Keratinocyte (primary cell): ENCODE results near the gene ELAVL1. TPM values are rescaled to one million over a fixed set of nuclear protein-coding genes. Genes with fewer than 3 reads are reported as not detected.

Experiments
- DNase-seq: peaks from one replicate; pipeline ENCODE4 v3.0.0-alpha.2; 2011; ENCODE audit warnings: low read depth, missing footprints, low spot score
- FAIRE-seq: peaks from 2 replicates; lab custom pipeline; 2011; peaks lifted over from hg19 to GRCh38; lab: Jason Lieb, UNC
- H2AFZ ChIP-seq: 2 replicates; pipeline ENCODE4 v1.6.0; 2012; ENCODE audit warnings: low read length, control low read depth, inconsistent platforms; ENCODE audit not compliant: control insufficient read depth
- H3K27ac ChIP-seq: 2 replicates; pipeline ENCODE4 v1.5.1; 2011; ENCODE audit warnings: low read length; ENCODE audit not compliant: control insufficient read depth, insufficient read depth
- H3K27me3 ChIP-seq: 3 replicates; pipeline ENCODE4 v1.6.0; 2011; ENCODE audit warnings: low read length; ENCODE audit not compliant: control insufficient read depth, insufficient read depth; ENCODE audit errors: extremely low read depth
- H3K36me3 ChIP-seq, 2 experiments: 2 replicates in 1 of 2; 3 replicates in 1 of 2; pipeline ENCODE4 v1.5.1; 2011; ENCODE audit warnings: low read length in 2 of 2, mild to moderate bottlenecking in 1 of 2; ENCODE audit not compliant: control insufficient read depth in 2 of 2, insufficient read depth in 2 of 2; ENCODE audit errors: extremely low read depth in 1 of 2
- H3K4me1 ChIP-seq: 3 replicates; pipeline ENCODE4 v1.5.1; 2011; ENCODE audit warnings: low read length; ENCODE audit not compliant: control insufficient read depth, insufficient read depth; ENCODE audit errors: extremely low read depth
- H3K4me2 ChIP-seq: 3 replicates; pipeline ENCODE4 v1.6.0; 2011; ENCODE audit warnings: low read depth, low read length; ENCODE audit not compliant: control insufficient read depth, insufficient read depth; ENCODE audit errors: extremely low read depth
- H3K4me3 ChIP-seq, 3 experiments: fragments of 200-600 bp in 1 of 3; sonication (generic) in 1 of 3; 2 replicates in 2 of 3; 3 replicates in 1 of 3; pipeline ENCODE4 v1.5.1; 2011 to 2016; ENCODE audit warnings: low read length in 3 of 3, mild to moderate bottlenecking in 3 of 3, control low read depth in 2 of 3, inconsistent platforms in 1 of 3, low read depth in 1 of 3, mixed read lengths in 1 of 3, mixed run types in 1 of 3, moderate library complexity in 1 of 3; ENCODE audit not compliant: control insufficient read depth in 2 of 3, insufficient read depth in 2 of 3; ENCODE audit errors: extremely low read depth in 1 of 3
- H3K79me2 ChIP-seq: 2 replicates; pipeline ENCODE4 v1.6.0; 2012; ENCODE audit warnings: low read length; ENCODE audit not compliant: control insufficient read depth, insufficient read depth
- H3K9ac ChIP-seq: 3 replicates; pipeline ENCODE4 v1.6.0; 2011; ENCODE audit warnings: low read length; ENCODE audit not compliant: control insufficient read depth, insufficient read depth; ENCODE audit errors: extremely low read depth
- H3K9me1 ChIP-seq: 3 replicates; pipeline ENCODE4 v1.6.0; 2011; ENCODE audit warnings: low read length; ENCODE audit not compliant: control insufficient read depth, insufficient read depth; ENCODE audit errors: extremely low read depth
- H3K9me3 ChIP-seq: 2 replicates; pipeline ENCODE4 v1.5.1; 2012; ENCODE audit warnings: low read depth, low read length; ENCODE audit not compliant: control insufficient read depth
- H4K20me1 ChIP-seq: 3 replicates; pipeline ENCODE4 v1.6.0; 2011; ENCODE audit warnings: low read length; ENCODE audit not compliant: control insufficient read depth, insufficient read depth; ENCODE audit errors: extremely low read depth
- CTCF ChIP-seq, 3 experiments: IDR thresholded peaks in 1 of 3; conservative IDR thresholded peaks in 1 of 3; optimal IDR thresholded peaks in 1 of 3; 2 replicates in 2 of 3; 3 replicates in 1 of 3; pipeline versions ENCODE3 to v1.5.1; 2011; ENCODE audit warnings: low read length in 3 of 3, mild to moderate bottlenecking in 3 of 3, moderate library complexity in 2 of 3, control low read depth in 1 of 3, inconsistent platforms in 1 of 3; ENCODE audit not compliant: insufficient read depth in 2 of 3; ENCODE audit errors: extremely low read depth in 1 of 3
- EZH2 ChIP-seq: IDR thresholded peaks from one replicate; pipeline ENCODE4 v1.6.1; 2012; ENCODE audit warnings: inconsistent platforms, mild to moderate bottlenecking, low read length, moderate library complexity
- dilution Hi-C: fragments of 300-500 bp; cut with MboI; formaldehyde crosslinking; loops from one replicate; pipeline ENCODE4 v1.7.0; 2020; ENCODE audit warnings: low sequenced_read_pairs; ENCODE audit not compliant: extremely low pct_ligation_motif_present
- polyA plus RNA-seq, 5 experiments: library from polyadenylated mRNA; depleted of rRNA in 3 of 5; stranded (reverse) in 3 of 5; stranded (forward) in 1 of 5; unstranded in 1 of 5; fragments of >200 nt; gene quantifications; 1 replicate in 1 of 5; 2 replicates in 3 of 5; 3 replicates in 1 of 5; pipeline versions ENCODE4 v1.2.1 to v1.2.3, GENCODE V29; 2011 to 2012; ENCODE audit warnings: missing spikeins in 2 of 5, low read depth in 1 of 5, low replicate concordance in 1 of 5

Gene ELAVL1
- polyA plus RNA-seq, 1 donor (not counting 4 experiments of a cell fraction or from before 2014, with no cell fraction given): 46.9 TPM

DNA sequence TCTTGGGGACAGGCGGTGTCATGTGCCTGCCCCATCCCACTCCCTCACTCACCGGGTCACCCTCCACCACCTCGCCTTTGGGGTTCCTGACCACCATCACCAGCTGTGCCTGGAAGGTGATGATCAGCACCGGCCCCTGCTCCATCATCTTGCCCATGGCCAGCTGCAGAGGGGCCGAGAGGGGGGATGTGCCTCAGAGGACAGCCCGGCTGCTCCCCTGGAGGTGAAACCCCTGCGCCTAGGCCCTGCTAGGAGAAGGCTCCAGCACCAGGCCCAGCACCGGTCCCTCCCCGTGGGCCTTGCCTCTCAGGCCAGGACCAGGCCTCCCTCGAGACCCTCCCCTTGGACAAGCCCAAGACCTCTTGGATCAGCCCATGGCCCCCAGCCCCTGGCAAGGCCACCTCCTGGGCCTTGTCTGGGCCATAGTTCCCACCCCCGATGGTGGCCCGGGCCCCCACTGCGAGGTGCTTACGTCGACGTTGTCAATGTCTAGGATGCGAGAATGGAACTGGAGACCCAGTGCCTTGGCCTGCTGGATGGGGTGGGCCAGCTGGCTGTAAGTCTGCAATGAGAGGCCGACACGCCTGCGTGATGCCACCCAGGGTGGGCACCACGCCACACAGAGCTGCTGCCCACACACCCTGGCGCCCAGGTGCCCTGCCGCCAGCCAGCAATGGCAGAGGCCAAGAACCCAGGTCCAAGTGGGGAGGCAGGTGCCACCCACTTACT is 77.7 kb downstream of the ELAVL1 start:
- peak overlapping the region; percentile 55 for H3K4me2 ChIP-seq

DNA sequence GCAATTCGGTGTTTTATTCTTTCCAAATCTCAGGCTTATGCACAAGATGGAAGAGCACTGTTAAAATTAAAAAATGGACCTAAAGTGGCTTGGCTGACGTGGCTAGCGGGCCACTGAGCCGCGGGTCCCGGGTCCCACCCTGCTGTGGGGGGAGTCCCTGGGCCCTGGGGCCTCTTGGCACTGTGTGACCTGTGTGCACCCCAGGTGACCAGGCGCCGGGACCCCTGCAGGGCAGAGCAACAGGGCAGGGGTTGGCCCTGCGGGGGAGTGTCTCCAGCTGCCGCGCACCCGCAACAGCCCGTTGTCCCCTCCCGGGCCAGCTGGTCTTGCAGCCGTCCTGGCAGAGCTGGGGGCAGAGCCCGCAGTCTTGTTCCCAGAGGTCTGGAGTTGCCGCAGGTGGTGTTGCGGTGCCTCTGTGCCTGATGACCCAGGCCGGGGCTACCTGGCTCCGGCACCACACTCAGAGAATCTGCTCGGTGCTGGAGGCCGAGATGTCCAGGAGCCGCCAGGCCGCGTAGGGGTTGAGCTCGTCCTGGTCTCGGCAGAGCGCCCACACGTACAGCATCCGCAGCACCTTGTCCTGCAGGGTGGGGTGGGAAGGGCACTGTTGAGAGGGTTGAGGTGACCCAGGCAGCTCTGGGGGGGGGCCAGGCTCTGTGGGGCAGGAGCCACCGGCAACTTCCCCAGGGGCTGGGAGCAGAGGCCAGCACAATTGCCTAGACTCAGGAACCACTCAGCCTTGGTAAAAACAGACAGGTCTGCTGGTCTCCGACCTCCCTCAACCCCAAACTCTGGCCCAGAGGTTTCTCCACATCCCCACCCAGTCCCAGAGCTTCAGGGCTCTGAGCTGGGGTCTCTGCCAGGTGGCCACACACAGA is 78.5 kb downstream of the ELAVL1 start:
- H3K79me2 ChIP-seq: no peaks in the 10 kb centered on the region
- H3K4me1 ChIP-seq: peaks cover 27% of the 10 kb centered on the region
- no peak overlapping the region for H3K4me3 ChIP-seq
- H3K4me2 ChIP-seq: no peak overlapping the region
- no peaks in the 10 kb centered on the region for H3K9me3 ChIP-seq
- no peaks in the 10 kb centered on the region for H3K27me3 ChIP-seq
- no peak overlapping the region for H3K27ac ChIP-seq
- peaks cover 3% of the 10 kb centered on the region for H3K9me1 ChIP-seq
- TF ChIP-seq EZH2 (no peak), CTCF (optimal IDR thresholded peaks at IDR 0.05 in 1 of 3, IDR thresholded peaks at IDR 0.05 in 1 of 3, conservative IDR thresholded peaks at IDR 0.05 in 1 of 3; ENCODE audit: extremely low read depth in 1 of 3, insufficient read depth in 2 of 3, low read length in 3 of 3) (no peak)
- H3K9ac ChIP-seq: no peak overlapping the region
- H2AFZ ChIP-seq: no peak overlapping the region
- FAIRE-seq: no peak
- no peaks in the 10 kb centered on the region for H4K20me1 ChIP-seq
- dilution Hi-C loops: no loop called here
- DNase-seq: no peak
- peaks cover 15 to 16% of the 10 kb centered on the region in 2 experiments for H3K36me3 ChIP-seq

More for the DNA sequence above, 77.7 kb downstream of the ELAVL1 start:
- peaks cover 27% of the 10 kb centered on the region for H3K4me1 ChIP-seq
- no peak for DNase-seq
- no peak overlapping the region for H2AFZ ChIP-seq
- peaks cover 3% of the 10 kb centered on the region for H3K9me1 ChIP-seq
- H3K27ac ChIP-seq: peak overlapping the region; percentile 92
- FAIRE-seq: no peak
- peak overlapping the region; percentile 79 for H3K9ac ChIP-seq
- H3K27me3 ChIP-seq: no peaks in the 10 kb centered on the region
- no peaks in the 10 kb centered on the region for H3K79me2 ChIP-seq
- H3K9me3 ChIP-seq: no peaks in the 10 kb centered on the region
- no peak for TF ChIP-seq CTCF (optimal IDR thresholded peaks at IDR 0.05 in 1 of 3, IDR thresholded peaks at IDR 0.05 in 1 of 3, conservative IDR thresholded peaks at IDR 0.05 in 1 of 3; ENCODE audit: extremely low read depth in 1 of 3, insufficient read depth in 2 of 3, low read length in 3 of 3)
- no peak for TF ChIP-seq EZH2
- dilution Hi-C loops: no loop called here
- no peak overlapping the region for H3K4me3 ChIP-seq
- no peaks in the 10 kb centered on the region for H4K20me1 ChIP-seq
- peaks cover 19 to 20% of the 10 kb centered on the region in 2 experiments for H3K36me3 ChIP-seq
